Measurements from ENCODE around the gene CA11. TPM values are rescaled to one million over a fixed set of nuclear protein-coding genes. Genes with fewer than 3 reads are reported as not detected.
A peak's percentile ranks its signal among the peaks of the same experiment; 100 is the strongest.

CA11 gene
- total RNA-seq, 1 donor: 2.3 TPM

- TF ChIP-seq CTCF (IDR thresholded peaks at IDR 0.05; ENCODE audit: insufficient read depth, low read length): peak; percentile 12
- no peak for DNase-seq (ENCODE audit: low read depth)
- peak within 1 kb of the TSS; percentile 75 for H3K4me3 ChIP-seq (ENCODE audit: low read depth, low read length)
Observed at GRCh38 chr19:48636859-48637448, 9.0 kb downstream of the CA11 start, which contains the start of gene DBP. DBP (minus strand) TSS chr19:48637379; CDS start chr19:48636994, 385 bp downstream.

DNA sequence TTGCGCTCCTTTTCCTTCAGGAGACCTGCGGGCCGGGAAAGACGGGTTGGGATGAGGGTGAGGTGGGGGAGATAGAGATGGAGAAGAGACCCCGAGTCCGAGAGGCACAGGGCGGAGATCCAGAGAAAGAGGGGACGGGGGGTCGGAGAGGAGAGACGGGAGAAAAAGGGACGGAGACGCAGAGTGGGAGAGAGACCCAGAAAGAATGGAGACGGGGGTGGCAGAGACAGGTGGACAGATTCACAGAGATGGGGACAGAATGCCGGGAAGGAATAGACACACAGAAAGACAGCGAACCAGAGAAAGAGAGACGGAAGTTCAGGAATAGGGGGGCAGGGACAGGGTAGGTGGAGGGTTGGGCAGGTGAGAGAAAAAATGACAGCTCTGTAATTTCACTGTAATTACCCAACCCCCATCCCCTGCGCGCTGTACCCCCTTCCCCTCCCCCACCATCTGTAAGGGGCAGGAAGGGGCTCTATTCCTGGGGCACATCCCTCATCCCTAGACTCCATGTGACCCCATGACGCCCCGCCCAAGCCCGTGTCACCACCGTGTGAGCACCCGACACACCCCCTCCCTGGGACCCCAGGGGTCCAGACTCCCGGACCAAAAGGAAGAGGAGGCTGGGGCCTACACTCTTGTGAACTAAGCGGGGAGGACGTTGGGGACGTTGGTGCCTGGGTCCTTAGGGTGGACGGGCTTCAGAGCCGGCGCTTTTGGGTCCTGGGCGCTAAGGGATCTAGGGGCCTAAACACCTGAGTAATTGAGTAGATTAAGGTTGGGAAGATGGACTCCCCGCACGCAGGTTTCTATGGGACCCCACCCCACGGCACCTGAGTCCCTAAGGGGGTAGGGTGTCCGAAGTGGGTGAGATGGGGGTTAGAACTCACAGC is 9.8 kb downstream of the CA11 start:
- TF ChIP-seq CTCF (IDR thresholded peaks at IDR 0.05; ENCODE audit: insufficient read depth, low read length): no peak
- peak overlapping the region; percentile 73 for H3K4me3 ChIP-seq (ENCODE audit: low read depth, low read length)
- no peak for DNase-seq (ENCODE audit: low read depth)

- H3K4me3 ChIP-seq (ENCODE audit: low read depth, low read length): peak overlapping the region; percentile 73
- DNase-seq (ENCODE audit: low read depth): no peak
- no peak for TF ChIP-seq CTCF (IDR thresholded peaks at IDR 0.05; ENCODE audit: insufficient read depth, low read length)
Observed at GRCh38 chr19:48635263-48635965, 10.6 kb downstream of the CA11 start.

DNA sequence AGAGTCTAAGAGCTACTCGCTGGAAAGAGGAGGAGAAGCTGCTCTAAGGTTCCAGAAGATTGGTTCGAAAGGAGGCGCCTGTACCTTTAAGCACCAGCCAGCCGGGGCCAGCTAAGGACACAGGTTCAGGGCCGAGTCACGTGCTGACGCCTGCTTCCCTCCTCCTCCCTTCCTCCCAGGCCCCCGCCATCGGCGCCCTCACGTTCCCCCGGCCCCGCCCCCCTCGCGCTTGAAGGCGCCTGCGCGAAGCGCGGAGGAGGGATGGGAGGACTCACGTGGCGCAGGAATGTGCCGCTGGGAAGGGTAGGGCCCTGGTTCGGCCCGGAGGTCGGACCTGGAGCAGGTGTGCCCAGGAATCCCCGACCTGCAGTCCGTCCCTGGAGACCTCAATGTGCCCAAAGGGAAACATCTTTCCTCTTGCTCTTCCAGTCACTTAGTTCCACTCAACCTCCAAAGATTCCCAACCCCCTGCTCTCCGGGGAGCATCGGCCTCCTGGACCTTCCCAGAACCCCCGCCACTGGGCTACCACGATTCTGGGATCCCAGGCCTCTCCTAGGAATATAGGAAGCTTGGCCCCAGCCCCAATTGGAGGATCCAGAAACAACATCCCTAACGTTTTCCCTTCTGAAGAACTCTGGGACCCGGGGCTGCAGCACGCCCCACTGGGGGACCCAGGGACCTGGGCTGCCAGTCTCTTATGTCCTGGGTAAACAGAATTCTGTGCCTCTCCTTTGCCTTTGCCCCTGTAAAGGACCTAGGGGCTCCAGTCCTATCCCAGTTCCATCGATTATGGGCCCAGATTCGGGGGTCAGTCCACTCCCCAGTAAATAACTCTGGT is 11.3 kb downstream of the CA11 start:
- DNase-seq (ENCODE audit: low read depth): peak; percentile 95
- peak overlapping the region; percentile 48 for H3K4me3 ChIP-seq (ENCODE audit: low read depth, low read length)
- no peak for TF ChIP-seq CTCF (IDR thresholded peaks at IDR 0.05; ENCODE audit: insufficient read depth, low read length)

GRCh38 chr19:48634036-48634342 is 12.0 kb downstream of the CA11 start:
- no peak for DNase-seq (ENCODE audit: low read depth)
- no peak for TF ChIP-seq CTCF (IDR thresholded peaks at IDR 0.05; ENCODE audit: insufficient read depth, low read length)
- peak overlapping the region; percentile 47 for H3K4me3 ChIP-seq (ENCODE audit: low read depth, low read length)

Data from fibroblast of the aortic adventitia (primary cell).